ENCODE data around the gene LRP8.
"Not testable (repeated sequence)": the region's sequence is repeated elsewhere in the genome, so short reads cannot be mapped to it uniquely, and the experiment has no call there.

The LRP8 gene

GRCh38 chr1:53303243-53303642, 24.6 kb downstream of the LRP8 start:
- DNase-seq = no peak

GRCh38 chr1:53299233-53299632, 28.6 kb downstream of the LRP8 start:
- DNase-seq = no peak

GRCh38 chr1:53298045-53298637, 29.7 kb downstream of the LRP8 start:
- no peak for DNase-seq

GRCh38 chr1:53297195-53297594, 30.7 kb downstream of the LRP8 start:
- no peak for DNase-seq

- no peak for DNase-seq
Observed at GRCh38 chr1:53296117-53296749, 31.6 kb downstream of the LRP8 start.

- DNase-seq = no peak
Observed at GRCh38 chr1:53295726-53296116, 32.1 kb downstream of the LRP8 start.

- no peak for DNase-seq
Observed at GRCh38 chr1:53295295-53295694, 32.6 kb downstream of the LRP8 start.

GRCh38 chr1:53294567-53294966, 33.3 kb downstream of the LRP8 start:
- no peak for DNase-seq

- no peak for DNase-seq
Observed at GRCh38 chr1:53294061-53294460, 33.8 kb downstream of the LRP8 start.

- DNase-seq = no peak
Observed at GRCh38 chr1:53293123-53293522, 34.7 kb downstream of the LRP8 start.

- DNase-seq = no peak
Observed at GRCh38 chr1:53292690-53293089, 35.2 kb downstream of the LRP8 start.

GRCh38 chr1:53291574-53291973, 36.3 kb downstream of the LRP8 start:
- no peak for DNase-seq

- DNase-seq = peak; percentile 11
Observed at GRCh38 chr1:53288790-53289429, 39.0 kb downstream of the LRP8 start.

- peak; percentile 34 for DNase-seq
Observed at GRCh38 chr1:53288002-53288789, 39.7 kb downstream of the LRP8 start.

- peak; percentile 17 for DNase-seq
Observed at GRCh38 chr1:53286955-53287354, 40.9 kb downstream of the LRP8 start.

GRCh38 chr1:53285969-53286760, 41.7 kb downstream of the LRP8 start:
- no peak for DNase-seq

- DNase-seq = no peak
Observed at GRCh38 chr1:53285546-53285945, 42.3 kb downstream of the LRP8 start.

GRCh38 chr1:53284224-53285020, 43.4 kb downstream of the LRP8 start:
- no peak for DNase-seq

GRCh38 chr1:53283156-53283555, 44.7 kb downstream of the LRP8 start:
- DNase-seq = not testable (repeated sequence)

- DNase-seq = peak; percentile 16
Observed at GRCh38 chr1:53281133-53281532, 46.7 kb downstream of the LRP8 start.

- DNase-seq = no peak
Observed at GRCh38 chr1:53280496-53280895, 47.4 kb downstream of the LRP8 start.
